Spleen (tissue), 3 donors: ENCODE results near the gene CUL3.

Experiments
- POLR2A ChIP-seq, 3 donors: fragments of 450-650 bp; IDR thresholded peaks; one replicate each; pipeline ENCODE4 v1.5.1; 2017; ENCODE audit warnings: antibody characterized with exemption in 3 of 3, mild to moderate bottlenecking in 1 of 3
- POLR2AphosphoS5 ChIP-seq, 3 donors: sonication (generic); formaldehyde crosslinking; IDR thresholded peaks; one replicate each; pipeline ENCODE4 v1.5.1; 2017; ENCODE audit warnings: antibody characterized with exemption in 3 of 3

DNA sequence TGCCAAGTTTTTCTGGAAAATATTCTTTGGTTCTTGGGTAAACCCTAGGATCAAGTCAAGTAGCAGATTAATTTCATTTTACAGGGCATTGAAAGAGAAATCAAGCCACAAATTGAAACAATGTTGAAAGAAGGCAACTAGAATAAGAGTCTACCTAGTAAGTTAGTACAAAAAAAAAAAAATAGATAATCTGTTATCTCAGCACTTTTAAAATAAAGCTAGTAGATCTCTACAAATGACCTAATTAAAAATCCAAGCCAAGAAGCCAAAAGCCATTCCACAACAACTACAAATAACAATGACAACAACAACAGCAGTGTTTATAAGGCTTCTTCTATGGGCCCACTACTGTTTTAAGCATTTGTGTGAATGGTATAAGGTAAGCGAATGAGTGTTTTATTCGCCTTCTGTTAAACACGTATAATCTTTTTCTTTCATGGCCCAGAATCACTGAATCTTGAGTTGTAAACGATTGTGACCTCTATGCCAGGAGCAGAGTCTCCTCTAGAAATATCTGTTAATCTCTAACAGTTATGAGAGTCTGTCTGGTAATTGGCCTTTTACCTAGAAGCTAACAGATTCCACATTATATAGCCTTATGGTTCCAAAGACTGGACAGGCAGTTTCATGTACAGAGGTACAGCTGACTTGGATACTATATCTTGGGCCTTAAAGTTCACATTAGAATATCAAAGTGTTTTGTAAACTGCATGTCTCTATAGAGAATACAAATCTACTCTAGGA lies 28.6 kb upstream of the CUL3 start:
- TF ChIP-seq POLR2A (IDR thresholded peaks at IDR 0.05) (no peak), POLR2AphosphoS5 (IDR thresholded peaks at IDR 0.05) (no peak)
